Ishikawa (cell line): ENCODE results near the gene CATSPERB.

Source experiments
- CEBPB ChIP-seq: IDR thresholded peaks from 2 replicates; pipeline ENCODE4 v1.6.1; 2012
- CREB1 ChIP-seq: IDR thresholded peaks from 2 replicates; pipeline ENCODE4 v1.6.1; 2012; ENCODE audit warnings: low read depth
- EGR1 ChIP-seq: IDR thresholded peaks from 2 replicates; pipeline ENCODE4 v1.6.1; 2012
- EP300 ChIP-seq: IDR thresholded peaks from 2 replicates; pipeline ENCODE4 v1.6.1; 2012; ENCODE audit warnings: borderline replicate concordance
- FOXM1 ChIP-seq: IDR thresholded peaks from 2 replicates; pipeline ENCODE4 v1.6.1; 2012; ENCODE audit warnings: low read depth, borderline replicate concordance
- NFIC ChIP-seq: IDR thresholded peaks from 2 replicates; pipeline ENCODE4 v1.6.1; 2012
- RAD21 ChIP-seq: IDR thresholded peaks from 2 replicates; pipeline ENCODE4 v1.6.1; 2012; ENCODE audit warnings: low read depth
- REST ChIP-seq: IDR thresholded peaks from 2 replicates; pipeline ENCODE4 v1.6.1; 2012; ENCODE audit warnings: low read depth, mild to moderate bottlenecking
- TAF1 ChIP-seq: IDR thresholded peaks from 2 replicates; pipeline ENCODE4 v1.6.1; 2012; ENCODE audit warnings: low read depth, mild to moderate bottlenecking
- TCF12 ChIP-seq: IDR thresholded peaks from 2 replicates; pipeline ENCODE4 v1.6.1; 2012; ENCODE audit warnings: low read depth
- TEAD4 ChIP-seq: IDR thresholded peaks from 2 replicates; pipeline ENCODE4 v1.6.1; 2012
- USF1 ChIP-seq: IDR thresholded peaks from 2 replicates; pipeline ENCODE4 v1.6.1; 2012
- YY1 ChIP-seq: IDR thresholded peaks from 2 replicates; pipeline ENCODE4 v1.6.1; 2012; ENCODE audit warnings: low read depth
- ZBTB7A ChIP-seq: IDR thresholded peaks from 2 replicates; pipeline ENCODE4 v1.6.1; 2012; ENCODE audit warnings: low read depth
- TF ChIP-seq, protein P1 (sequence below): IDR thresholded peaks from 2 replicates; pipeline ENCODE4 v1.6.1; 2012

CATSPERB gene

GRCh38 chr14:91742621-91743304 lies 10.9 kb upstream of the CATSPERB start:
- TF ChIP-seq CEBPB (no peak), FOXM1 (no peak), TAF1 (no peak), CREB1 (no peak), REST (no peak), EP300 (no peak), USF1 (no peak), NFIC (no peak), EGR1 (no peak), RAD21 (no peak), TEAD4 (no peak), YY1 (no peak), TCF12 (no peak), ZBTB7A (no peak)
- TF ChIP-seq, protein P1, sequence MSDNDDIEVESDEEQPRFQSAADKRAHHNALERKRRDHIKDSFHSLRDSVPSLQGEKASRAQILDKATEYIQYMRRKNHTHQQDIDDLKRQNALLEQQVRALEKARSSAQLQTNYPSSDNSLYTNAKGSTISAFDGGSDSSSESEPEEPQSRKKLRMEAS: no peak

- no peak for TF ChIP-seq TCF12
- no peak for TF ChIP-seq CREB1
These were observed 5.7 kb upstream of the CATSPERB start for GRCh38 chr14:91737619-91738018.

- TF ChIP-seq TCF12 (no peak), FOXM1 (no peak), NFIC (no peak), EGR1 (no peak), REST (no peak), CEBPB (no peak), TAF1 (no peak), CREB1 (no peak), TEAD4 (no peak), EP300 (no peak), ZBTB7A (no peak), USF1 (no peak), YY1 (no peak), RAD21 (no peak)
- TF ChIP-seq, protein P1: no peak
These were observed 1.1 kb upstream of the CATSPERB start for GRCh38 chr14:91732859-91733477.

DNA sequence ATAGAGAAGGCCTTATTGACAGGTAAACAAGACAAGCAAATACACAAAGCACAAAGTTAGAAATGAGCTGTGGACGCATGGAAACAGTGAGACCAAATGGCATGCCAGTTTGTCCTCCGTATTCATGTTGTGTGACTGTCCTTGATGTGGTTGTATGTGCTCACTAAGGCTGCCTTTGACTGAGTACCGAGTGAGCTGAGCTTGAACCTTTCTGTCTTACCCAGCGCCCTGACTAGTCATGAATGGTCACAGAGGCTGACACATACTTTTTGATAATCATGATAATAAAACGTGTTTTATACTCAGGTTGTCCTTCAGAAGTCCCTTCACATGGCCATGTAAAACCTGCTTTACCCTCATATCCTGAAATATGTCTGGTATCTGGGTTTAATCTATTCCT lies 553 bp upstream of the CATSPERB start:
- TF ChIP-seq FOXM1: no peak
- TF ChIP-seq, protein P1: no peak
- TF ChIP-seq USF1: no peak
- TF ChIP-seq TEAD4: no peak
- TF ChIP-seq CREB1: no peak
- TF ChIP-seq RAD21: no peak
- TF ChIP-seq ZBTB7A: no peak
- no peak for TF ChIP-seq TAF1
- TF ChIP-seq YY1: no peak
- TF ChIP-seq REST: no peak
- TF ChIP-seq EP300: no peak
